GM23338 (cell line): ENCODE measurements around the gene DOCK7.

Experiments
- CREB1 ChIP-seq: fragments of 250-450 bp; sonication (Bioruptor Pico); IDR thresholded peaks from 2 replicates; pipeline ENCODE4 v1.5.0; 2020; ENCODE audit warnings: low read depth, mild to moderate bottlenecking, moderate library complexity
- EZH2 ChIP-seq: fragments of 200-600 bp; sonication (generic); IDR thresholded peaks from one replicate; pipeline ENCODE4 v1.8.0; 2017; ENCODE audit warnings: antibody characterized with exemption, mild to moderate bottlenecking, low read depth; ENCODE audit not compliant: unreplicated experiment
- EZH2phosphoT487 ChIP-seq: fragments of 200-600 bp; sonication (generic); IDR thresholded peaks from one replicate; pipeline ENCODE4 v1.8.1; 2018; ENCODE audit warnings: antibody characterized with exemption; ENCODE audit not compliant: unreplicated experiment
- JUNB ChIP-seq: IDR thresholded peaks from one replicate; pipeline ENCODE4 v1.6.1; 2016; ENCODE audit warnings: antibody characterized with exemption; ENCODE audit not compliant: unreplicated experiment
- NANOG ChIP-seq: IDR thresholded peaks from 2 replicates; pipeline ENCODE4 v1.6.1; 2016; ENCODE audit warnings: antibody characterized with exemption, borderline replicate concordance
- POLR2AphosphoS5 ChIP-seq: IDR thresholded peaks from 2 replicates; pipeline ENCODE4 v1.6.1; 2016; ENCODE audit warnings: antibody characterized with exemption, low read depth
- ZNF114 ChIP-seq: fragments of 250-450 bp; sonication (Bioruptor Pico); IDR thresholded peaks from 2 replicates; pipeline ENCODE4 v1.5.0; 2020; ENCODE audit warnings: mild to moderate bottlenecking, moderate library complexity
- TF ChIP-seq, protein P1 (sequence below): IDR thresholded peaks from one replicate; pipeline ENCODE4 v1.6.1; 2018; ENCODE audit warnings: antibody characterized with exemption; ENCODE audit not compliant: unreplicated experiment
- TF ChIP-seq, protein P2 (sequence below), 2 experiments: fragments of 200-600 bp in 1 of 2; sonication (generic) in 1 of 2; conservative IDR thresholded peaks; 2 replicates each; pipeline versions ENCODE4 v1.5.1 to v1.6.1; 2016 to 2017; ENCODE audit warnings: antibody characterized with exemption in 2 of 2, low read depth in 2 of 2, mild to moderate bottlenecking in 2 of 2, moderate library complexity in 1 of 2
- TF ChIP-seq, protein P3 (sequence below): fragments of 250-450 bp; sonication (Bioruptor Pico); IDR thresholded peaks from 2 replicates; pipeline ENCODE4 v1.5.0; 2020; ENCODE audit warnings: mild to moderate bottlenecking, moderate library complexity
- TF ChIP-seq, protein P4 (sequence below): IDR thresholded peaks from 2 replicates; pipeline ENCODE4 v1.6.1; 2016; ENCODE audit warnings: antibody characterized with exemption

DNA sequence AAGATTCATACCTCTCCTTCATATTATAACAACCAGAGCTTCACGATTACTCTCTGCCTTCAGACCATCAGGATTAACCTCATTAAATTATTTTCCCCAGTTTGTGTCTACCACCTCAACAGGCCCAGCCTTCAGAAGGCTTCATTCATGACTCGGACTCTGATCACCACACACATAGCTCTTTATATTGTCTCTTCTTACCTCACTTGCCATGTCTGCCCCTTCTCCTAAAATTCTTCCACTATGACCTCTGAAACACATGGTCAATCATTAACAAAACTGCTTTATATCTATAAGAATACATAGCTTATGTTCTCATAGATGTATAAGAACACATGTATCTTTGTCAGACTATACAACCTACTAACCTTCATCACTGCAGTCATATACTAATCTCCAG, 171.6 kb downstream of the DOCK7 start:
- TF ChIP-seq NANOG (no peak), EZH2 (no peak), POLR2AphosphoS5 (no peak), CREB1 (CRISPR knock-in tag) (no peak), EZH2phosphoT487 (no peak), JUNB (no peak), ZNF114 (CRISPR knock-in tag) (no peak)
- TF ChIP-seq, protein P1, sequence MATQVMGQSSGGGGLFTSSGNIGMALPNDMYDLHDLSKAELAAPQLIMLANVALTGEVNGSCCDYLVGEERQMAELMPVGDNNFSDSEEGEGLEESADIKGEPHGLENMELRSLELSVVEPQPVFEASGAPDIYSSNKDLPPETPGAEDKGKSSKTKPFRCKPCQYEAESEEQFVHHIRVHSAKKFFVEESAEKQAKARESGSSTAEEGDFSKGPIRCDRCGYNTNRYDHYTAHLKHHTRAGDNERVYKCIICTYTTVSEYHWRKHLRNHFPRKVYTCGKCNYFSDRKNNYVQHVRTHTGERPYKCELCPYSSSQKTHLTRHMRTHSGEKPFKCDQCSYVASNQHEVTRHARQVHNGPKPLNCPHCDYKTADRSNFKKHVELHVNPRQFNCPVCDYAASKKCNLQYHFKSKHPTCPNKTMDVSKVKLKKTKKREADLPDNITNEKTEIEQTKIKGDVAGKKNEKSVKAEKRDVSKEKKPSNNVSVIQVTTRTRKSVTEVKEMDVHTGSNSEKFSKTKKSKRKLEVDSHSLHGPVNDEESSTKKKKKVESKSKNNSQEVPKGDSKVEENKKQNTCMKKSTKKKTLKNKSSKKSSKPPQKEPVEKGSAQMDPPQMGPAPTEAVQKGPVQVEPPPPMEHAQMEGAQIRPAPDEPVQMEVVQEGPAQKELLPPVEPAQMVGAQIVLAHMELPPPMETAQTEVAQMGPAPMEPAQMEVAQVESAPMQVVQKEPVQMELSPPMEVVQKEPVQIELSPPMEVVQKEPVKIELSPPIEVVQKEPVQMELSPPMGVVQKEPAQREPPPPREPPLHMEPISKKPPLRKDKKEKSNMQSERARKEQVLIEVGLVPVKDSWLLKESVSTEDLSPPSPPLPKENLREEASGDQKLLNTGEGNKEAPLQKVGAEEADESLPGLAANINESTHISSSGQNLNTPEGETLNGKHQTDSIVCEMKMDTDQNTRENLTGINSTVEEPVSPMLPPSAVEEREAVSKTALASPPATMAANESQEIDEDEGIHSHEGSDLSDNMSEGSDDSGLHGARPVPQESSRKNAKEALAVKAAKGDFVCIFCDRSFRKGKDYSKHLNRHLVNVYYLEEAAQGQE, result no peak
- TF ChIP-seq, protein P2, sequence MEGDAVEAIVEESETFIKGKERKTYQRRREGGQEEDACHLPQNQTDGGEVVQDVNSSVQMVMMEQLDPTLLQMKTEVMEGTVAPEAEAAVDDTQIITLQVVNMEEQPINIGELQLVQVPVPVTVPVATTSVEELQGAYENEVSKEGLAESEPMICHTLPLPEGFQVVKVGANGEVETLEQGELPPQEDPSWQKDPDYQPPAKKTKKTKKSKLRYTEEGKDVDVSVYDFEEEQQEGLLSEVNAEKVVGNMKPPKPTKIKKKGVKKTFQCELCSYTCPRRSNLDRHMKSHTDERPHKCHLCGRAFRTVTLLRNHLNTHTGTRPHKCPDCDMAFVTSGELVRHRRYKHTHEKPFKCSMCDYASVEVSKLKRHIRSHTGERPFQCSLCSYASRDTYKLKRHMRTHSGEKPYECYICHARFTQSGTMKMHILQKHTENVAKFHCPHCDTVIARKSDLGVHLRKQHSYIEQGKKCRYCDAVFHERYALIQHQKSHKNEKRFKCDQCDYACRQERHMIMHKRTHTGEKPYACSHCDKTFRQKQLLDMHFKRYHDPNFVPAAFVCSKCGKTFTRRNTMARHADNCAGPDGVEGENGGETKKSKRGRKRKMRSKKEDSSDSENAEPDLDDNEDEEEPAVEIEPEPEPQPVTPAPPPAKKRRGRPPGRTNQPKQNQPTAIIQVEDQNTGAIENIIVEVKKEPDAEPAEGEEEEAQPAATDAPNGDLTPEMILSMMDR (conservative IDR thresholded peaks at IDR 0.05; ENCODE audit: low read depth in 2 of 2), result no peak
- TF ChIP-seq, protein P3, sequence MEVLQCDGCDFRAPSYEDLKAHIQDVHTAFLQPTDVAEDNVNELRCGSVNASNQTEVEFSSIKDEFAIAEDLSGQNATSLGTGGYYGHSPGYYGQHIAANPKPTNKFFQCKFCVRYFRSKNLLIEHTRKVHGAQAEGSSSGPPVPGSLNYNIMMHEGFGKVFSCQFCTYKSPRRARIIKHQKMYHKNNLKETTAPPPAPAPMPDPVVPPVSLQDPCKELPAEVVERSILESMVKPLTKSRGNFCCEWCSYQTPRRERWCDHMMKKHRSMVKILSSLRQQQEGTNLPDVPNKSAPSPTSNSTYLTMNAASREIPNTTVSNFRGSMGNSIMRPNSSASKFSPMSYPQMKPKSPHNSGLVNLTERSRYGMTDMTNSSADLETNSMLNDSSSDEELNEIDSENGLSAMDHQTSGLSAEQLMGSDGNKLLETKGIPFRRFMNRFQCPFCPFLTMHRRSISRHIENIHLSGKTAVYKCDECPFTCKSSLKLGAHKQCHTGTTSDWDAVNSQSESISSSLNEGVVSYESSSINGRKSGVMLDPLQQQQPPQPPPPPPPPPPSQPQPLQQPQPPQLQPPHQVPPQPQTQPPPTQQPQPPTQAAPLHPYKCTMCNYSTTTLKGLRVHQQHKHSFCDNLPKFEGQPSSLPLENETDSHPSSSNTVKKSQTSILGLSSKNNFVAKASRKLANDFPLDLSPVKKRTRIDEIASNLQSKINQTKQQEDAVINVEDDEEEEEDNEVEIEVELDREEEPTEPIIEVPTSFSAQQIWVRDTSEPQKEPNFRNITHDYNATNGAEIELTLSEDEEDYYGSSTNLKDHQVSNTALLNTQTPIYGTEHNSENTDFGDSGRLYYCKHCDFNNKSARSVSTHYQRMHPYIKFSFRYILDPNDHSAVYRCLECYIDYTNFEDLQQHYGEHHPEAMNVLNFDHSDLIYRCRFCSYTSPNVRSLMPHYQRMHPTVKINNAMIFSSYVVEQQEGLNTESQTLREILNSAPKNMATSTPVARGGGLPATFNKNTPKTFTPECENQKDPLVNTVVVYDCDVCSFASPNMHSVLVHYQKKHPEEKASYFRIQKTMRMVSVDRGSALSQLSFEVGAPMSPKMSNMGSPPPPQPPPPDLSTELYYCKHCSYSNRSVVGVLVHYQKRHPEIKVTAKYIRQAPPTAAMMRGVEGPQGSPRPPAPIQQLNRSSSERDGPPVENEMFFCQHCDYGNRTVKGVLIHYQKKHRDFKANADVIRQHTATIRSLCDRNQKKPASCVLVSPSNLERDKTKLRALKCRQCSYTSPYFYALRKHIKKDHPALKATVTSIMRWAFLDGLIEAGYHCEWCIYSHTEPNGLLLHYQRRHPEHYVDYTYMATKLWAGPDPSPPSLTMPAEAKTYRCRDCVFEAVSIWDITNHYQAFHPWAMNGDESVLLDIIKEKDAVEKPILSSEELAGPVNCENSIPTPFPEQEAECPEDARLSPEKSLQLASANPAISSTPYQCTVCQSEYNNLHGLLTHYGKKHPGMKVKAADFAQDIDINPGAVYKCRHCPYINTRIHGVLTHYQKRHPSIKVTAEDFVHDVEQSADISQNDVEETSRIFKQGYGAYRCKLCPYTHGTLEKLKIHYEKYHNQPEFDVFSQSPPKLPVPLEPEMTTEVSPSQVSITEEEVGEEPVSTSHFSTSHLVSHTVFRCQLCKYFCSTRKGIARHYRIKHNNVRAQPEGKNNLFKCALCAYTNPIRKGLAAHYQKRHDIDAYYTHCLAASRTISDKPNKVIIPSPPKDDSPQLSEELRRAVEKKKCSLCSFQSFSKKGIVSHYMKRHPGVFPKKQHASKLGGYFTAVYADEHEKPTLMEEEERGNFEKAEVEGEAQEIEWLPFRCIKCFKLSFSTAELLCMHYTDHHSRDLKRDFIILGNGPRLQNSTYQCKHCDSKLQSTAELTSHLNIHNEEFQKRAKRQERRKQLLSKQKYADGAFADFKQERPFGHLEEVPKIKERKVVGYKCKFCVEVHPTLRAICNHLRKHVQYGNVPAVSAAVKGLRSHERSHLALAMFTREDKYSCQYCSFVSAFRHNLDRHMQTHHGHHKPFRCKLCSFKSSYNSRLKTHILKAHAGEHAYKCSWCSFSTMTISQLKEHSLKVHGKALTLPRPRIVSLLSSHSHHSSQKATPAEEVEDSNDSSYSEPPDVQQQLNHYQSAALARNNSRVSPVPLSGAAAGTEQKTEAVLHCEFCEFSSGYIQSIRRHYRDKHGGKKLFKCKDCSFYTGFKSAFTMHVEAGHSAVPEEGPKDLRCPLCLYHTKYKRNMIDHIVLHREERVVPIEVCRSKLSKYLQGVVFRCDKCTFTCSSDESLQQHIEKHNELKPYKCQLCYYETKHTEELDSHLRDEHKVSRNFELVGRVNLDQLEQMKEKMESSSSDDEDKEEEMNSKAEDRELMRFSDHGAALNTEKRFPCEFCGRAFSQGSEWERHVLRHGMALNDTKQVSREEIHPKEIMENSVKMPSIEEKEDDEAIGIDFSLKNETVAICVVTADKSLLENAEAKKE, result no peak
- TF ChIP-seq, protein P4, sequence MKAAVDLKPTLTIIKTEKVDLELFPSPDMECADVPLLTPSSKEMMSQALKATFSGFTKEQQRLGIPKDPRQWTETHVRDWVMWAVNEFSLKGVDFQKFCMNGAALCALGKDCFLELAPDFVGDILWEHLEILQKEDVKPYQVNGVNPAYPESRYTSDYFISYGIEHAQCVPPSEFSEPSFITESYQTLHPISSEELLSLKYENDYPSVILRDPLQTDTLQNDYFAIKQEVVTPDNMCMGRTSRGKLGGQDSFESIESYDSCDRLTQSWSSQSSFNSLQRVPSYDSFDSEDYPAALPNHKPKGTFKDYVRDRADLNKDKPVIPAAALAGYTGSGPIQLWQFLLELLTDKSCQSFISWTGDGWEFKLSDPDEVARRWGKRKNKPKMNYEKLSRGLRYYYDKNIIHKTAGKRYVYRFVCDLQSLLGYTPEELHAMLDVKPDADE, result no peak
